HCT116 (cell line): ENCODE measurements around the gene COX6A2. TPM values are rescaled to one million over a fixed set of nuclear protein-coding genes. Genes with fewer than 3 reads are reported as not detected.

Experiments used
- ATAC-seq: fragments of 200-7000 bp; cut with Tn5 transposase; 2 replicates; pipeline ENCODE4 v1.9.1; 2020; ENCODE audit warnings: mild to moderate bottlenecking, moderate library complexity
- BruUV-seq: library from RNA; stranded (reverse); fragments of 400-500 nt; replicated peaks from 2 replicates; lab custom pipeline; 2021; lab: Mats Ljungman, UMichigan
- CTCF ChIA-PET: fragments of 300-600 bp; sonication (Branson Sonifier 250); formaldehyde crosslinking; loops from one replicate; lab custom pipeline; 2021; ENCODE audit warnings: antibody characterized with exemption; lab: Charles Lee
- POLR2A ChIA-PET: fragments of 300-600, 350-600 bp; sonication (Branson Sonifier 250); formaldehyde crosslinking; loops from one replicate; lab custom pipeline; 2021; ENCODE audit warnings: antibody characterized with exemption; lab: Charles Lee
- RAD21 ChIA-PET, 2 experiments: fragments of 300-600 bp; sonication (Branson Sonifier 250); formaldehyde crosslinking; loops; one replicate each; lab custom pipeline; 2023; ENCODE audit warnings: low total read pairs in 2 of 2; ENCODE audit not compliant: uncharacterized antibody in 2 of 2, unreplicated experiment in 2 of 2, low non-redundant PET in 1 of 2; lab: Charles Lee
- DNase-seq: peaks from one replicate; pipeline ENCODE4 v3.0.0-alpha.2; 2010; ENCODE audit warnings: low read depth, low spot score
- H2AFZ ChIP-seq: fragments of 200-600 bp; shearing (Covaris generic), sonication (generic); 2 replicates; pipeline ENCODE4 v1.6.1; 2017; ENCODE audit warnings: low read depth, mixed run types, mixed read lengths, antibody characterized with exemption, low read length; ENCODE audit not compliant: poor library complexity, severe bottlenecking
- H3K27ac ChIP-seq: 2 replicates; pipeline ENCODE4 v1.5.1; 2012; ENCODE audit warnings: low read depth, low read length
- H3K27me3 ChIP-seq: fragments of 200-600 bp; sonication (generic); 2 replicates; pipeline ENCODE4 v1.6.1; 2016; ENCODE audit warnings: mixed run types, low read length, mixed read lengths; ENCODE audit not compliant: insufficient read depth
- H3K36me3 ChIP-seq, 2 experiments: fragments of 200-500 bp in 1 of 2; fragments of 200-600 bp in 1 of 2; sonication (Bioruptor generic) in 1 of 2; sonication (generic) in 1 of 2; 2 replicates each; pipeline versions ENCODE4 v1.5.1 to v1.6.1; 2014 to 2016; ENCODE audit warnings: low read length in 2 of 2, inconsistent platforms in 1 of 2, mixed read lengths in 1 of 2, mixed run types in 1 of 2; ENCODE audit not compliant: insufficient read depth in 2 of 2, control insufficient read depth in 1 of 2
- H3K4me1 ChIP-seq, 2 experiments: fragments of 200-600 bp in 1 of 2; sonication (generic) in 1 of 2; 2 replicates each; pipeline versions ENCODE4 v1.5.1 to v1.6.1; 2012 to 2017; ENCODE audit warnings: low read length in 2 of 2, inconsistent platforms in 1 of 2, mild to moderate bottlenecking in 1 of 2, mixed read lengths in 1 of 2, mixed run types in 1 of 2, moderate library complexity in 1 of 2; ENCODE audit not compliant: insufficient read depth in 2 of 2, control insufficient read depth in 1 of 2
- H3K4me2 ChIP-seq: fragments of 200-600 bp; sonication (generic); 2 replicates; pipeline ENCODE4 v1.6.1; 2017; ENCODE audit warnings: mixed run types, low read length, mixed read lengths
- H3K4me3 ChIP-seq, 2 experiments: fragments of 200-600 bp in 1 of 2; sonication (generic) in 1 of 2; replicated peaks in 1 of 2; 2 replicates each; pipeline ENCODE4 v1.5.1; 2011 to 2016; ENCODE audit warnings: low read length in 2 of 2, control low read depth in 1 of 2, low read depth in 1 of 2, mild to moderate bottlenecking in 1 of 2, mixed read lengths in 1 of 2, mixed run types in 1 of 2
- H3K79me2 ChIP-seq: fragments of 200-600 bp; sonication (generic); 2 replicates; pipeline ENCODE4 v1.6.1; 2017; ENCODE audit warnings: mild to moderate bottlenecking, mixed run types, low read length, moderate library complexity, mixed read lengths; ENCODE audit not compliant: insufficient read depth
- H3K9ac ChIP-seq: fragments of 200-600 bp; sonication (generic); 2 replicates; pipeline ENCODE4 v1.6.1; 2016; ENCODE audit warnings: low read length, mixed read lengths
- H3K9me2 ChIP-seq: fragments of 200-600 bp; sonication (generic), shearing (Covaris generic); 2 replicates; pipeline ENCODE4 v1.6.1; 2017; ENCODE audit warnings: mixed run types, mild to moderate bottlenecking, moderate library complexity; ENCODE audit not compliant: insufficient read depth
- H3K9me3 ChIP-seq, 2 experiments: fragments of 200-500 bp in 1 of 2; fragments of 200-600 bp in 1 of 2; sonication (Bioruptor generic) in 1 of 2; sonication (generic) in 1 of 2; 2 replicates each; pipeline ENCODE4 v1.6.1; 2014 to 2017; ENCODE audit warnings: low read length in 2 of 2, mixed read lengths in 2 of 2, inconsistent platforms in 1 of 2, low read depth in 1 of 2, mild to moderate bottlenecking in 1 of 2, mixed run types in 1 of 2, moderate library complexity in 1 of 2; ENCODE audit not compliant: control insufficient read depth in 1 of 2, insufficient read depth in 1 of 2
- H4K20me1 ChIP-seq: fragments of 200-600 bp; sonication (generic), shearing (Covaris generic); 2 replicates; pipeline ENCODE4 v1.6.1; 2017; ENCODE audit warnings: mixed run types, mild to moderate bottlenecking, moderate library complexity; ENCODE audit not compliant: insufficient read depth
- ATF3 ChIP-seq: IDR thresholded peaks from 2 replicates; pipeline ENCODE4 v1.6.1; 2012
- CBX3 ChIP-seq: IDR thresholded peaks from 2 replicates; pipeline ENCODE4 v1.6.1; 2012; ENCODE audit warnings: low read depth
- ELF1 ChIP-seq: IDR thresholded peaks from 2 replicates; pipeline ENCODE4 v1.6.1; 2012; ENCODE audit warnings: low read depth, borderline replicate concordance
- EZH2phosphoT487 ChIP-seq: fragments of 200-600 bp; IDR thresholded peaks from 2 replicates; pipeline ENCODE4 v1.6.1; 2018; ENCODE audit warnings: antibody characterized with exemption, borderline replicate concordance
- FOSL1 ChIP-seq: IDR thresholded peaks from 2 replicates; pipeline ENCODE4 v1.6.1; 2012; ENCODE audit warnings: low read depth
- JUND ChIP-seq: IDR thresholded peaks from 2 replicates; pipeline ENCODE4 v1.6.1; 2012
- REST ChIP-seq: IDR thresholded peaks from 2 replicates; pipeline ENCODE4 v1.6.1; 2012; ENCODE audit warnings: low read depth
- SP1 ChIP-seq: IDR thresholded peaks from 2 replicates; pipeline ENCODE4 v1.6.1; 2012; ENCODE audit warnings: low read depth
- SRF ChIP-seq: IDR thresholded peaks from 2 replicates; pipeline ENCODE4 v1.6.1; 2012; ENCODE audit warnings: low read depth
- TCF7L2 ChIP-seq: IDR thresholded peaks from 2 replicates; pipeline ENCODE4 v1.7.0; 2011; ENCODE audit warnings: borderline replicate concordance, inconsistent platforms; ENCODE audit not compliant: insufficient read depth, insufficient read length; ENCODE audit errors: extremely low read depth
- YY1 ChIP-seq: IDR thresholded peaks from 2 replicates; pipeline ENCODE4 v1.6.1; 2011; ENCODE audit warnings: low read length, low read depth, moderate library complexity, mild to moderate bottlenecking; ENCODE audit not compliant: insufficient replicate concordance; ENCODE audit errors: extremely low read depth
- intact Hi-C: fragments of 100-400 bp; cut with micrococcal nuclease; formaldehyde crosslinking; loops from 2 replicates; pipeline ENCODE4 v1.10.0; 2022
- total RNA-seq: library from RNA; stranded (reverse); gene quantifications from one replicate; pipeline ENCODE4 v1.2.1, GENCODE V29; 2021; ENCODE audit not compliant: unreplicated experiment
- TF ChIP-seq, protein P1 (sequence below): IDR thresholded peaks from 2 replicates; pipeline ENCODE4 v1.6.1; 2011; ENCODE audit warnings: mild to moderate bottlenecking, low read length, moderate library complexity; ENCODE audit not compliant: insufficient replicate concordance; ENCODE audit errors: extremely low read depth
- TF ChIP-seq, protein P2 (sequence below), 3 experiments: fragments of 200-600 bp in 1 of 3; sonication (generic) in 1 of 3; IDR thresholded peaks in 2 of 3; conservative IDR thresholded peaks in 1 of 3; 2 replicates each; pipeline ENCODE4 v1.5.1; 2012 to 2017; ENCODE audit warnings: low read depth in 2 of 3, low read length in 2 of 3, antibody characterized with exemption in 1 of 3, borderline replicate concordance in 1 of 3, control low read depth in 1 of 3, mild to moderate bottlenecking in 1 of 3, mixed read lengths in 1 of 3, mixed run types in 1 of 3, moderate library complexity in 1 of 3; ENCODE audit not compliant: insufficient read depth in 1 of 3
- TF ChIP-seq, protein P3 (sequence below): IDR thresholded peaks from 2 replicates; pipeline ENCODE4 v1.6.1; 2012

The COX6A2 gene
- total RNA-seq, 1 experiment from 2014 or later: not detected

- TF ChIP-seq, protein P1, sequence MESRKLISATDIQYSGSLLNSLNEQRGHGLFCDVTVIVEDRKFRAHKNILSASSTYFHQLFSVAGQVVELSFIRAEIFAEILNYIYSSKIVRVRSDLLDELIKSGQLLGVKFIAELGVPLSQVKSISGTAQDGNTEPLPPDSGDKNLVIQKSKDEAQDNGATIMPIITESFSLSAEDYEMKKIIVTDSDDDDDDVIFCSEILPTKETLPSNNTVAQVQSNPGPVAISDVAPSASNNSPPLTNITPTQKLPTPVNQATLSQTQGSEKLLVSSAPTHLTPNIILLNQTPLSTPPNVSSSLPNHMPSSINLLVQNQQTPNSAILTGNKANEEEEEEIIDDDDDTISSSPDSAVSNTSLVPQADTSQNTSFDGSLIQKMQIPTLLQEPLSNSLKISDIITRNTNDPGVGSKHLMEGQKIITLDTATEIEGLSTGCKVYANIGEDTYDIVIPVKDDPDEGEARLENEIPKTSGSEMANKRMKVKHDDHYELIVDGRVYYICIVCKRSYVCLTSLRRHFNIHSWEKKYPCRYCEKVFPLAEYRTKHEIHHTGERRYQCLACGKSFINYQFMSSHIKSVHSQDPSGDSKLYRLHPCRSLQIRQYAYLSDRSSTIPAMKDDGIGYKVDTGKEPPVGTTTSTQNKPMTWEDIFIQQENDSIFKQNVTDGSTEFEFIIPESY: no peak
- TF ChIP-seq FOSL1 (no peak), ATF3 (no peak)
Measured at GRCh38 chr16:31467858-31468257, 39.7 kb upstream of the COX6A2 start (continued).

DNA sequence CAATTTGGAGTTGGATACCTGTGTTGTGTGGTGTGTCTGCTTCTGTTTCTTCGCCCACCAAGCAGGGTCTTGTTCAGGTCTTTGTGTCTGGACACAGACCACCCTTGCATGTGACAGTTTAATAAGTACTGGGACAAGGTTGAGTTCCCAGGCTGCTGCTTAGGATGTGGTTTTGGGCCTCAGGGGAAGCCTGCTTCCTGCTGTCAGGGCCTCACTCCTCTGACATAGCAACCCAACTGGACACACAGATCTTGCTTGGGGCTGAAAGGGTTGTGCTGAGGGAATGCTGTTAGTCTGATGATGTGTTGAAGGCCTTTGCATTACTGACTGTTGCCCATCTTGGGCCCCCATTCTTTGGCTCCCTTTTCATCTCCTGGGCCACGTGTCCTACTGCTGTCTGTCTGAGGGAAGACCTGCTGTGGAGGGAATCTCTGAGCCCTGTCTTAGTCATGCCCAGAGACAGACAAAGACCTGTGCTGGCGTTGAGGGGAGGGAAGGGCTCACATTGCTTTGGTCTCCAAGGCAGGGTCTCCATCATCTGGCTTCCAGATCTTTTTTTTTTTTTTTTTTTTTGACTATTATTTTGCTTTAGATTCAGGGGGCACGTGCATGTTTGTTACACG is 39.1 kb upstream of the COX6A2 start:
- no peak overlapping the region for H3K4me2 ChIP-seq
- ChIA-PET POLR2A (no interaction called here), CTCF (no interaction called here), RAD21 (no interaction called here)
- H3K27me3 ChIP-seq: no peaks in the 10 kb centered on the region
- H3K9me2 ChIP-seq: no peaks in the 10 kb centered on the region
- no peak overlapping the region for H3K9ac ChIP-seq
- H4K20me1 ChIP-seq: no peaks in the 10 kb centered on the region
- no peaks in the 10 kb centered on the region for H3K79me2 ChIP-seq
- H3K36me3 ChIP-seq: no peaks in the 10 kb centered on the region
- ATAC-seq (no peak), DNase-seq (no peak)
- no peak overlapping the region for H3K4me3 ChIP-seq
- no peak overlapping the region for H3K27ac ChIP-seq
- no peak overlapping the region for H2AFZ ChIP-seq
- TF ChIP-seq YY1 (no peak), TCF7L2 (no peak), CBX3 (no peak), SP1 (no peak), JUND (no peak), EZH2phosphoT487 (no peak), ATF3 (no peak), FOSL1 (no peak), ELF1 (no peak), SRF (no peak), REST (no peak)
- TF ChIP-seq, protein P2, sequence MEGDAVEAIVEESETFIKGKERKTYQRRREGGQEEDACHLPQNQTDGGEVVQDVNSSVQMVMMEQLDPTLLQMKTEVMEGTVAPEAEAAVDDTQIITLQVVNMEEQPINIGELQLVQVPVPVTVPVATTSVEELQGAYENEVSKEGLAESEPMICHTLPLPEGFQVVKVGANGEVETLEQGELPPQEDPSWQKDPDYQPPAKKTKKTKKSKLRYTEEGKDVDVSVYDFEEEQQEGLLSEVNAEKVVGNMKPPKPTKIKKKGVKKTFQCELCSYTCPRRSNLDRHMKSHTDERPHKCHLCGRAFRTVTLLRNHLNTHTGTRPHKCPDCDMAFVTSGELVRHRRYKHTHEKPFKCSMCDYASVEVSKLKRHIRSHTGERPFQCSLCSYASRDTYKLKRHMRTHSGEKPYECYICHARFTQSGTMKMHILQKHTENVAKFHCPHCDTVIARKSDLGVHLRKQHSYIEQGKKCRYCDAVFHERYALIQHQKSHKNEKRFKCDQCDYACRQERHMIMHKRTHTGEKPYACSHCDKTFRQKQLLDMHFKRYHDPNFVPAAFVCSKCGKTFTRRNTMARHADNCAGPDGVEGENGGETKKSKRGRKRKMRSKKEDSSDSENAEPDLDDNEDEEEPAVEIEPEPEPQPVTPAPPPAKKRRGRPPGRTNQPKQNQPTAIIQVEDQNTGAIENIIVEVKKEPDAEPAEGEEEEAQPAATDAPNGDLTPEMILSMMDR (IDR thresholded peaks at IDR 0.05 in 2 of 3, conservative IDR thresholded peaks at IDR 0.05 in 1 of 3; ENCODE audit: borderline replicate concordance in 1 of 3, insufficient read depth in 1 of 3, low read depth in 2 of 3, low read length in 2 of 3): no peak
- TF ChIP-seq, protein P3, sequence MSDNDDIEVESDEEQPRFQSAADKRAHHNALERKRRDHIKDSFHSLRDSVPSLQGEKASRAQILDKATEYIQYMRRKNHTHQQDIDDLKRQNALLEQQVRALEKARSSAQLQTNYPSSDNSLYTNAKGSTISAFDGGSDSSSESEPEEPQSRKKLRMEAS: no peak
- no TSS peak for BruUV-seq
- intact Hi-C loops: no loop called here
- H3K9me3 ChIP-seq: no peaks in the 10 kb centered on the region
- H3K4me1 ChIP-seq: peaks cover 6 to 9% of the 10 kb centered on the region in 2 experiments
